DOHH2 (cell line): ENCODE data around the gene SLC35B2.

ENCODE experiments used
- EZH2phosphoT487 ChIP-seq: fragments of 200-600 bp; sonication (generic); IDR thresholded peaks from 2 replicates; pipeline ENCODE4 v1.6.1; 2017; ENCODE audit warnings: borderline replicate concordance, mild to moderate bottlenecking, antibody characterized with exemption, low read length, moderate library complexity, mixed read lengths
- TF ChIP-seq, protein P1 (sequence below): fragments of 200-600 bp; sonication (generic); IDR thresholded peaks from one replicate; pipeline ENCODE4 v1.5.1; 2014; ENCODE audit warnings: antibody characterized with exemption, mild to moderate bottlenecking, low read depth, low read length; ENCODE audit not compliant: poor library complexity, severe bottlenecking

DNA sequence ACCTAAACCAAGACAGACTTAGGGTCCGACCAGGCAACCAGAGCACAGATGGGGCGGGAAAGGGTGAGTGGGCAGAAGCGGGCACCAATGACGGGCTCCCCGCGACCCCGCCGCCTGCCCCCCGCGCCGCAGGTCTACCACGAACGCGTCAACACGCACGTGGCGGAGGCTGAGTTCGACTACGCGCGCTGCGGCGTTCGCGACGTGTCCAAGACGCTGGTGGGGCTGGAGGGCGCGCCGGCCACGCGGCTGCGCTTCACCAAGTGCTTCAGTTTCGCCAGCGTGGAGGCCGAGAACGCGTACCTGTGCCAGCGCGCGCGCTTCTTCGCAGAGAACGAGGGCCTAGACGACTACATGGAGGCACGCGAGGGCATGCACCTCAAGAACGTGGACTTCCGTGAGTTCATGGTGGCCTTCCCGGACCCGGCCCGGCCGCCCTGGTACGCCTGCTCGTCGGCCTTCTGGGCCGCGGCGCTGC is 18.0 kb upstream of the SLC35B2 start:
- TF ChIP-seq, protein P1, sequence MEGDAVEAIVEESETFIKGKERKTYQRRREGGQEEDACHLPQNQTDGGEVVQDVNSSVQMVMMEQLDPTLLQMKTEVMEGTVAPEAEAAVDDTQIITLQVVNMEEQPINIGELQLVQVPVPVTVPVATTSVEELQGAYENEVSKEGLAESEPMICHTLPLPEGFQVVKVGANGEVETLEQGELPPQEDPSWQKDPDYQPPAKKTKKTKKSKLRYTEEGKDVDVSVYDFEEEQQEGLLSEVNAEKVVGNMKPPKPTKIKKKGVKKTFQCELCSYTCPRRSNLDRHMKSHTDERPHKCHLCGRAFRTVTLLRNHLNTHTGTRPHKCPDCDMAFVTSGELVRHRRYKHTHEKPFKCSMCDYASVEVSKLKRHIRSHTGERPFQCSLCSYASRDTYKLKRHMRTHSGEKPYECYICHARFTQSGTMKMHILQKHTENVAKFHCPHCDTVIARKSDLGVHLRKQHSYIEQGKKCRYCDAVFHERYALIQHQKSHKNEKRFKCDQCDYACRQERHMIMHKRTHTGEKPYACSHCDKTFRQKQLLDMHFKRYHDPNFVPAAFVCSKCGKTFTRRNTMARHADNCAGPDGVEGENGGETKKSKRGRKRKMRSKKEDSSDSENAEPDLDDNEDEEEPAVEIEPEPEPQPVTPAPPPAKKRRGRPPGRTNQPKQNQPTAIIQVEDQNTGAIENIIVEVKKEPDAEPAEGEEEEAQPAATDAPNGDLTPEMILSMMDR, result no peak
- no peak for TF ChIP-seq EZH2phosphoT487
